ENCODE results near the gene CCDC195. TPM values are rescaled to one million over a fixed set of nuclear protein-coding genes. Genes with fewer than 3 reads are reported as not detected.

Gene CCDC195, protein sequence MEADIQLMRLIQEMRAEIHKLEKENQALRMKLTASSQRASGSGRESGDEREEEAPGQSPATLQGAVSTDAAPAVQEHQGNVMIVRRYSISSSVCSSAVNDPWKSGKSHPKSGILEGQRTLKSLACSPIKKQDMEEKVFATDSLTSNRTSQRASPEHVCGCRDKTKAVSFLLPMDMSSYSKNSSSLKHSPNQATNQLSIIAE
- total RNA-seq, result not detected

DNA sequence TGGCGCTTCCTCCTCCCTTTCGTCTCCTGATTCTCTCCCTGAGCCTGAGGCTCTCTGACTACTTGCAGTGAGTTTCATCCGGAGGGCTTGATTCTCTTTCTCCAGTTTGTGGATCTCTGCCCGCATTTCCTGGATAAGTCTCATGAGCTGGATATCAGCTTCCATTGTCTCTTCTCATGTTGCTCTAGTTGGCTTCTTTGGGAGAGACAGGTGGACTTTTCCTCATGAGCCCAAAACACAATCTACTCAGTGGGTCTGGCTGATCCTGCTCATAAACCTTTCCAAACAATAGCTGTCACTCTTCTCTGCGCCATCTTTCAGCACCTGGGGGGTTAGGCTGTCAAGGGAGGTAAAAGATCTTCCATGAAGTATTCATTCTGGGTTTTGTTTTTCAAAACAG is at the start of gene CCDC195:
Gene CCDC195, minus strand, starts transcription at position 165 of the 400 bp plus-strand sequence. Its CDS starts 0 bp downstream, at position 165.
- Mint-ChIP-seq H3K27me3 (peaks cover 7% of the 10 kb centered on the region), H3K27ac (no peak within 1 kb of the TSS), H3K4me1 (no peaks in the 10 kb centered on the region), H3K9me3 (ENCODE audit: low read depth) (peaks cover 6% of the 10 kb centered on the region), H3K4me3 (no peak within 1 kb of the TSS), H3K36me3 (ENCODE audit: low read depth) (no peaks in the 10 kb centered on the region)
- intact Hi-C loops (cut with DNase I, micrococcal nuclease), result no loop called here
- CTCF ChIA-PET, result interaction anchor here (0.6 kb wide), 1 partner anchor 71 kb away, joined by 3 read pairs; no protein-coding TSS in a partner anchor
- DNase-seq (no peak), ATAC-seq (no peak)
- POLR2A ChIA-PET, result no interaction called here

- peaks cover 39% of the 10 kb centered on the region for H3K4me1 Mint-ChIP-seq
- DNase-seq (no peak), ATAC-seq (peak; percentile 80)
- H3K27me3 Mint-ChIP-seq, result no peaks in the 10 kb centered on the region
- H3K36me3 Mint-ChIP-seq (ENCODE audit: low read depth), result peaks cover 86% of the 10 kb centered on the region
- peaks cover 10% of the 10 kb centered on the region for H3K9me3 Mint-ChIP-seq (ENCODE audit: low read depth)
- intact Hi-C loops (cut with DNase I, micrococcal nuclease), result no loop called here
- POLR2A ChIA-PET, result no interaction called here
- H3K4me3 Mint-ChIP-seq, result no peak overlapping the region
- CTCF ChIA-PET, result interaction anchor here (1.1 to 2.7 kb wide), 3 partner anchors 11 to 24 kb away, joined by 4 to 19 read pairs (median 4); no protein-coding TSS in a partner anchor
- H3K27ac Mint-ChIP-seq, result peak overlapping the region; percentile 85
These were observed 48.5 kb upstream of the CCDC195 start for GRCh38 chr2:224764565-224765236.

GRCh38 chr2:224757934-224758548 is 41.9 kb upstream of the CCDC195 start:
- Mint-ChIP-seq H3K27ac (no peak overlapping the region), H3K27me3 (no peaks in the 10 kb centered on the region), H3K9me3 (ENCODE audit: low read depth) (peaks cover 37% of the 10 kb centered on the region), H3K36me3 (ENCODE audit: low read depth) (peaks cover 58% of the 10 kb centered on the region), H3K4me1 (peaks cover 1% of the 10 kb centered on the region), H3K4me3 (no peak overlapping the region)
- intact Hi-C loops (cut with DNase I, micrococcal nuclease), result no loop called here
- ATAC-seq (no peak), DNase-seq (no peak)
- ChIA-PET POLR2A (no interaction called here), CTCF (no interaction called here)

GRCh38 chr2:224753743-224754540 is 37.8 kb upstream of the CCDC195 start:
- Mint-ChIP-seq H3K9me3 (ENCODE audit: low read depth) (peaks cover 22% of the 10 kb centered on the region), H3K36me3 (ENCODE audit: low read depth) (peaks cover 22% of the 10 kb centered on the region), H3K27ac (no peak overlapping the region), H3K27me3 (no peaks in the 10 kb centered on the region), H3K4me3 (no peak overlapping the region), H3K4me1 (no peaks in the 10 kb centered on the region)
- ChIA-PET POLR2A (no interaction called here), CTCF (interaction anchor here (1.6 kb wide), 1 partner anchor 14 kb away, joined by 6 read pairs; no protein-coding TSS in a partner anchor)
- intact Hi-C loops (cut with DNase I, micrococcal nuclease), result no loop called here
- DNase-seq, result no peak
- ATAC-seq, result no peak

DNA sequence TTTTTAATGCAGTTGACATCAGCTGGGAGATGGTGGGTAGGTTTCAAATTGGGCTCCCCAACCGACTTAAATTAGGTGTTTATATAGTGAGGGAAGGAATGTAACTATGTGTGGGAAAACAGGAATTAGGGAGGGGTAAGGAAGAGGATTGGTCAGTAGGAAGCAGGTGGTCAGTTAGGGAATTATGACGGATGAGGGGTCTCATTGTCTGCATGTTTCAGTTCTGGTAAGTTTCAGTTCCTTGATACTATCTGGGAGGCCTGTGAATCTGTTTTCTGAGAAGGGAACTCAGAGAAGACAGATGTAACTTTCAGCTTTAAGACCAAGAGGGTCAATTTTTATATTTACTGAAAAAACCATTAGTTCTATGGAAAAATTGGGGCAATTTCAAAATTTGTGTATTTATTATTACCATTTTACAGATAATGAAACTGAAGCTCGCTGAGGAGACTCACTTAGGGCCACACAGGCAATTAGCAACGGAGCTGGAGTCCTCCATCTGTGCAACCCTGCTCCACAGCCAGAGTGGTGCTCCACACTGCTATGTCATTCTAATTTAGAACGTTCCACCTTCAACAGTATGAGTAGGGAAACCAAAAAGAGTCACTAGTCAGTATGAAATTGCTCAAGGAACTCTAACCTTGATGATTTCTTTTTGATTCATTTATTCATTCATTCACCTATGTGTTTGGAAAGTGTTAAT is 36.0 kb upstream of the CCDC195 start:
- ATAC-seq (no peak), DNase-seq (no peak)
- intact Hi-C loops (cut with DNase I, micrococcal nuclease), result no loop called here
- H3K27ac Mint-ChIP-seq, result no peak overlapping the region
- H3K4me1 Mint-ChIP-seq, result no peaks in the 10 kb centered on the region
- no peak overlapping the region for H3K4me3 Mint-ChIP-seq
- POLR2A ChIA-PET, result no interaction called here
- H3K9me3 Mint-ChIP-seq (ENCODE audit: low read depth), result peaks cover 5% of the 10 kb centered on the region
- H3K36me3 Mint-ChIP-seq (ENCODE audit: low read depth), result peaks cover 4% of the 10 kb centered on the region
- CTCF ChIA-PET, result interaction anchor here (1.4 kb wide), 1 partner anchor 11 kb away, joined by 4 read pairs; no protein-coding TSS in a partner anchor
- H3K27me3 Mint-ChIP-seq, result no peaks in the 10 kb centered on the region

DNA sequence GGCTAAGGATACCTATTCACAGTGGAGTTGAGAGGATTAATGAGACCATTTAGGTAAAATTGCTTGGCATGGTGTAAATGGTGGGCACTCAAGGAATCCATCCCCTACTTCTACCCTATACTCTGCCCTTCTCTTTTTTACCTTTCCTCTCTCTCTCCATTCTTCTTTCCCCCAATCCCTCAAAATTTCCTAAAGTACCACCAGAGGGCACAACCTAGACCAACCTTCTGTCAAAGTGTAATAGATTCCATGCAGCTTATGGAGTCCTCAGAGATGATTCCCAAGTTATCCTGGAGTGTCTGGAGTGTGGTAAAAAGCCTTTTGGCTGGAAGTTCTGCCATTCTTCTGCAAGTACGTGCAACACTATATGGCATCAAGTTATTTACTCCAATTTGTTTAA is 33.0 kb upstream of the CCDC195 start:
- no peaks in the 10 kb centered on the region for H3K9me3 Mint-ChIP-seq (ENCODE audit: low read depth)
- ChIA-PET POLR2A (interaction anchor here (0.6 kb wide), 1 partner anchor 341 kb away, joined by 4 read pairs; no protein-coding TSS in a partner anchor), CTCF (no interaction called here)
- DNase-seq (no peak), ATAC-seq (no peak)
- no peaks in the 10 kb centered on the region for H3K4me1 Mint-ChIP-seq
- H3K27me3 Mint-ChIP-seq, result no peaks in the 10 kb centered on the region
- H3K36me3 Mint-ChIP-seq (ENCODE audit: low read depth), result no peaks in the 10 kb centered on the region
- no peak overlapping the region for H3K4me3 Mint-ChIP-seq
- no peak overlapping the region for H3K27ac Mint-ChIP-seq
- intact Hi-C loops (cut with DNase I, micrococcal nuclease), result no loop called here

DNA sequence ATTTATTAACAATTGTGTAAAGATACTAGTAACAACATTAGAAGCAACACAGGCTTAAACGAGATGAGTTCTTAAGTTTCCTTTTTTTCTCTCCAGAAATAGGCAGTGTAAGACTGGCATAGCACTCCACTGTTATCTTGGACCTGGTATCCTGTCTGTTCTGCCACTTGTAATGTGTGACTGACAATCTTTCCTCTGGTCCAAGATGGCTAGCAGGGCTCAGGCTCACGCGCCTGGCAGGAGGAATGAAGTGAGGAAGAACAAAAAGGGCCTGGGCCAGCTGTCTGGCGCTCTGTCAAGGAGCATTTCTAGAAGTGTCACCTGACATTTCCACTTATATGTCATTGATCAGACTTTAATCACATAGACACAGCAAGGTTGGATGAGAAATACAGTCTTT is 31.6 kb upstream of the CCDC195 start:
- Mint-ChIP-seq H3K36me3 (ENCODE audit: low read depth) (no peaks in the 10 kb centered on the region), H3K4me1 (no peaks in the 10 kb centered on the region), H3K27me3 (no peaks in the 10 kb centered on the region), H3K27ac (no peak overlapping the region), H3K4me3 (no peak overlapping the region), H3K9me3 (ENCODE audit: low read depth) (no peaks in the 10 kb centered on the region)
- no peak for DNase-seq
- CTCF ChIA-PET, result interaction anchor here (1.1 kb wide), 1 partner anchor 31 kb away, joined by 3 read pairs; no protein-coding TSS in a partner anchor
- no peak for ATAC-seq
- POLR2A ChIA-PET, result no interaction called here
- intact Hi-C loops (cut with DNase I, micrococcal nuclease), result no loop called here

GRCh38 chr2:224736227-224736626 is 20.1 kb upstream of the CCDC195 start:
- Mint-ChIP-seq H3K4me1 (no peaks in the 10 kb centered on the region), H3K27ac (no peak overlapping the region), H3K27me3 (no peaks in the 10 kb centered on the region), H3K4me3 (no peak overlapping the region), H3K36me3 (ENCODE audit: low read depth) (peaks cover 8% of the 10 kb centered on the region), H3K9me3 (ENCODE audit: low read depth) (peaks cover 15% of the 10 kb centered on the region)
- ChIA-PET POLR2A (no interaction called here), CTCF (no interaction called here)
- DNase-seq (no peak), ATAC-seq (no peak)
- intact Hi-C loops (cut with DNase I, micrococcal nuclease), result no loop called here

DNA sequence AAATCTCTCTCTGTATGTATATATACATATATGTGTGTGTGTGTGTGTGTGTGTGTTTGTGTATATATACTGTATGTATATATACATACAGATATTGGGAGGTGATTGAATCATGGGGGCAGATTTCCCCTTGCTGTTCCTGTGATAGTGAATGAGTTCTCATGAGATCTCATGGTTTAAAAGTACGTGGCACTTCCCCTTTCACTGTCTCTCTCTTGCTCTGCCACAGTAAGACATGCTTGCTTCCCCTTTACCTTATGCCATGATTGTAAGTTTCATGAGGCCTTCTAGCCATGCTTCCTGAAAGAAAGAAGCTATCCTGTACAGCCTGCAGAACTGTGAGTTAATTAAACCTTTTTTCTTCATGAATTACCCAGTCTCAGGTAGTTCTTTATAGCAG is 18.8 kb upstream of the CCDC195 start:
- POLR2A ChIA-PET, result no interaction called here
- H3K9me3 Mint-ChIP-seq (ENCODE audit: low read depth), result peaks cover 15% of the 10 kb centered on the region
- H3K4me1 Mint-ChIP-seq, result no peaks in the 10 kb centered on the region
- ATAC-seq (no peak), DNase-seq (no peak)
- CTCF ChIA-PET, result no interaction called here
- H3K4me3 Mint-ChIP-seq, result no peak overlapping the region
- peaks cover 8% of the 10 kb centered on the region for H3K36me3 Mint-ChIP-seq (ENCODE audit: low read depth)
- no peaks in the 10 kb centered on the region for H3K27me3 Mint-ChIP-seq
- intact Hi-C loops (cut with DNase I, micrococcal nuclease), result no loop called here
- no peak overlapping the region for H3K27ac Mint-ChIP-seq

- ChIA-PET POLR2A (no interaction called here), CTCF (interaction anchor here (1.0 kb wide), 1 partner anchor 363 kb away, joined by 3 read pairs; no protein-coding TSS in a partner anchor)
- peaks cover 29% of the 10 kb centered on the region for H3K9me3 Mint-ChIP-seq (ENCODE audit: low read depth)
- intact Hi-C loops (cut with DNase I, micrococcal nuclease), result no loop called here
- DNase-seq (no peak), ATAC-seq (no peak)
- no peak overlapping the region for H3K27ac Mint-ChIP-seq
- H3K4me1 Mint-ChIP-seq, result no peaks in the 10 kb centered on the region
- H3K36me3 Mint-ChIP-seq (ENCODE audit: low read depth), result peaks cover 7% of the 10 kb centered on the region
- peaks cover 8% of the 10 kb centered on the region for H3K27me3 Mint-ChIP-seq
- H3K4me3 Mint-ChIP-seq, result no peak overlapping the region
These were observed 15.5 kb upstream of the CCDC195 start for GRCh38 chr2:224731665-224732064.

- H3K4me3 Mint-ChIP-seq, result no peak overlapping the region
- no peaks in the 10 kb centered on the region for H3K4me1 Mint-ChIP-seq
- ChIA-PET POLR2A (no interaction called here), CTCF (no interaction called here)
- intact Hi-C loops (cut with DNase I, micrococcal nuclease), result no loop called here
- DNase-seq, result no peak
- H3K9me3 Mint-ChIP-seq (ENCODE audit: low read depth), result peaks cover 19% of the 10 kb centered on the region
- peaks cover 3% of the 10 kb centered on the region for H3K36me3 Mint-ChIP-seq (ENCODE audit: low read depth)
- H3K27ac Mint-ChIP-seq, result no peak overlapping the region
- no peak for ATAC-seq
- H3K27me3 Mint-ChIP-seq, result peaks cover 10% of the 10 kb centered on the region
These were observed 13.3 kb upstream of the CCDC195 start for GRCh38 chr2:224729435-224729834.

Data from activated CD4-positive, alpha-beta T cell treated with anti-CD3 and anti-CD28 coated beads for 36 hours (primary cell).